Measurements from ENCODE around the gene MT1M.

MT1M gene

GRCh38 chr16:56631197-56631596 is 1.3 kb upstream of the MT1M start:
- DNase-seq = no peak

- DNase-seq = no peak
These were observed 665 bp upstream of the MT1M start for GRCh38 chr16:56631832-56632155.

GRCh38 chr16:56632848-56633365 is 448 bp downstream of the MT1M start:
- DNase-seq = no peak

- no peak for DNase-seq
These were observed 1.1 kb downstream of the MT1M start for GRCh38 chr16:56633535-56633934.

- no peak for DNase-seq
These were observed 2.4 kb downstream of the MT1M start for GRCh38 chr16:56634715-56635440.

- no peak for DNase-seq
These were observed 3.0 kb downstream of the MT1M start for GRCh38 chr16:56635441-56635967.

DNA sequence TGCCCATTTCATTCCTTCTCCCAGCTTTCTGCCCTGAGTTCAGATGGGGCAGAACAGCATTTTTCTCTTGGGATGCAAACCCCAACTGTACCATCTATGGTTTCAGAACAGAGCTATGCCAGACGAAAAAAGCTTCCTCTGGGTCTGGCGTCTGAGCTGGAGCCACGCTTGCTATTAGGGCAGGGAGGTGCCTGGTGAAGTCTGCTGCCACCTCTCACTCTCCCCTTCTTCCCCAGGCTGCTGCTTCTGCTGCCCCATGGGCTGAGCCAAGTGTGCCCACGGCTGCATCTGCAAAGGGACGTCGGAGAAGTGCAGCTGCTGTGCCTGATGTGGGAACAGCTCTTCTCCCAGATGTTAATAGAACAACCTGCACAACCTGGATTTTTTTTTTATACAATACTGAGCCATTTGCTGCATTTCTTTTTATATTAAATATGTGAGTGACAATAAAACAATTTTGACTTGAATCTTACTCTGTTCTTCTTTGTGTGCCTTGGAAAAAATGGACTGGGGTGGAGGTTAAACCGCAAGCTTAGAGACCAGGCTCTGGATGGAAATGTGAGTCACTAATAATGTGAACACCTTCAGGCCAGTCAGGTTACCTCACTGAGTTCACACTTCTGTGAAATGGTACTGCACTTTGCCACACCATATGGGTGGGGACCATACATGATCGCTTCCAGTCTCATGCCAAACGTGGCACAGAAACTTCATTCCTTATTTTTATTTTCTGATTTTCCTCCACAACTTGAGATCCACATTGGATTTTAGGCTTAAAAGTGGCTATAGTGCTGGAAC is 4.4 kb downstream of the MT1M start:
- DNase-seq = no peak

DNA sequence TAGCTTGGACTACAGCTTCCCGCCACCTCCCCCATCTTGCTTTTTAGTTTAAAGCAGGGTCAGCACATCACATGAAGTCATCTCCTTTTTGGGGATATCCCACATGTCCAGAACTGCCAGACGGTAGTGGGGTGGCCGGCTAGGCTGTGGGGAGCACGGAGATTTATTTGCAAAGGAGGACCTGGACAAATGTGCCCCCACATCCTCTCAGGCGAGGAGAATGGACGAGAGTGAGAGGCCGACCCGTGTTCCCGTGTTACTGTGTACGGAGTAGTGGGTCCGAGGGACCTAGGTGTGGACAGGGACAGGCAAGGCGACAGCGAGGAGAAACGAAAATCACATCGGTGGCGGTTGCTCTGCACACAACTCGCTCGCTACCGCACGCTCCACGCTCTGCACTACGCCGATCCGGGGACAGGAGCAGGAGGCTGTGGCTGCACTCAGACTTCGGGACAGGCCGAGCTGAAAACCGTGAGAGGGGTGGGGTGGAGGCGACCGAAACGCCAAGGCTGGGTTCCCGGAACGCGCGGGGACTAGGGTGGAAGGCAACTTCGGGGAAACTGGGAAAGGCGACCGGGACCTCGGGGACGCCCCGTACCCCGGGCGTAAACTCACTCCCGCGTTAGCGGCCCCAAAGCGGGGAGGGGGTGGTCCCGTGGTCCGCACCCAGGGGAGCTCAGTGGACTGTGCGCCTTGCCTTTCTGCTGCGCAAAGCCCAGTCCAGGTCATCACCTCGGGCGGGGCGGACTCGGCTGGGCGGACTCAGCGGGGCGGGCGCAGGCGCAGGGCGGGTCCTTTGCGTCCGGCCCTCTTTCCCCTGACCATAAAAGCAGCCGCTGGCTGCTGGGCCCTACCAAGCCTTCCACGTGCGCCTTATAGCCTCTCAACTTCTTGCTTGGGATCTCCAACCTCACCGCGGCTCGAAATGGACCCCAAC is 5.6 kb downstream of the MT1M start, which contains the start of gene MT1A:
MT1A (plus strand) TSS at position 853 of the 937 bp plus-strand sequence; CDS start at position 926, 73 bp downstream.
- DNase-seq = no peak

DNA sequence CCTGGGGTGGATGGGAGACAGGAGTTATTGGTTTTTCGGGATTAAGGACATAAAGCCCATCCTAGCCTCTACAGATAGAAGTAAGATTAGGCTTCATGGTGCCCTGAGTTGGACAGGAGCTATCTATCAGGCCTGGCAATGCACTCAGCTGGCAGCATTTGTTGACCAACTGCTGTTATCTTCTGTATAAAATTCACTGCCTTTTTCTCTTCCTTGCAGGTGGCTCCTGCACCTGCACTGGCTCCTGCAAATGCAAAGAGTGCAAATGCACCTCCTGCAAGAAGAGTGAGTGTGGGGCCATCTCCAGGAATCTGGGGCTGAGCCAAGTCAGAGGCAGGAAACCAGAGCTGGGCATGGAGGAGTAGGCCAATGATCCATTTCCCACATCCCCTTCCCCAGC is 6.6 kb downstream of the MT1M start:
- DNase-seq = no peak

DNA sequence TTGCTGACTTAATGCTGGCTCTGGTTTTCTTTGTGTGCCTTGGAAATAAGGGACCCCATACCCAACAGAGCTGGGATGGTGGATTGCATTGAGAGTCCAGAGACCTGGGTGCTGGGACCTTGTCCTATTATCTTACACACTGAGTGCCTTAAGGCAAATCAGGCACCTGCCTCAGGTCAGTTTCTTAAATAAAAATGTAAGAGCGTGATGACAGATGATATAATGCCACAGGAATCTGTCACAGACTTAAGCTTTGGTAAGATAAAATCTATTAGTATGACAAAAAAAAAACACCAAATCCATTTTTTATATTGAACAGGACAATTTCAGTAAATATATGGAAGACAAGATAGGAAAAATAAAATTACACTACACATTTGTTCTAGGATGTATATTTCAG is 7.6 kb downstream of the MT1M start:
- no peak for DNase-seq

DNA sequence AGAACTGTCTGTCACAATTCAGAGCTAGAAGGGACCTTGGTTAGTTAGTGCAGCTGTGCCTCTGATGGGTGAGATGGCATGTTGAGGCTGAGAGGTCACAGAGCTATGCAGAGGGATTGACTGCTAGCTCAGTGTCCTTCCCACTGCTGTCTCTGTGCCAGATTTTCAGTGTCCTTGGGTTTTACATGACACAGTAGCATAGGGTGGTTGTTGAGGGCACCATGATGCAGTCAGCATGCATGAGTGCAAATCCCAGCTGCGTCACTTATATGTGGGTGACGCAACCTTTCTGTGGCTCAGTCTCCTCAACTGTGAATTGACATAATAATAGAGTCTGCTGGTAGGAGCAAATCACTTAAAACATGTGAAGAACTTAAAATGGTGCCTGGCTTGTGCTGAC is 8.7 kb downstream of the MT1M start:
- DNase-seq = no peak

GRCh38 chr16:56643080-56643778 is 10.8 kb downstream of the MT1M start:
- no peak for DNase-seq

GRCh38 chr16:56643833-56644232 is 11.4 kb downstream of the MT1M start:
- no peak for DNase-seq

- no peak for DNase-seq
These were observed 12.9 kb downstream of the MT1M start for GRCh38 chr16:56645311-56645710.

- no peak for DNase-seq
These were observed 13.4 kb downstream of the MT1M start for GRCh38 chr16:56645838-56646237.

DNA sequence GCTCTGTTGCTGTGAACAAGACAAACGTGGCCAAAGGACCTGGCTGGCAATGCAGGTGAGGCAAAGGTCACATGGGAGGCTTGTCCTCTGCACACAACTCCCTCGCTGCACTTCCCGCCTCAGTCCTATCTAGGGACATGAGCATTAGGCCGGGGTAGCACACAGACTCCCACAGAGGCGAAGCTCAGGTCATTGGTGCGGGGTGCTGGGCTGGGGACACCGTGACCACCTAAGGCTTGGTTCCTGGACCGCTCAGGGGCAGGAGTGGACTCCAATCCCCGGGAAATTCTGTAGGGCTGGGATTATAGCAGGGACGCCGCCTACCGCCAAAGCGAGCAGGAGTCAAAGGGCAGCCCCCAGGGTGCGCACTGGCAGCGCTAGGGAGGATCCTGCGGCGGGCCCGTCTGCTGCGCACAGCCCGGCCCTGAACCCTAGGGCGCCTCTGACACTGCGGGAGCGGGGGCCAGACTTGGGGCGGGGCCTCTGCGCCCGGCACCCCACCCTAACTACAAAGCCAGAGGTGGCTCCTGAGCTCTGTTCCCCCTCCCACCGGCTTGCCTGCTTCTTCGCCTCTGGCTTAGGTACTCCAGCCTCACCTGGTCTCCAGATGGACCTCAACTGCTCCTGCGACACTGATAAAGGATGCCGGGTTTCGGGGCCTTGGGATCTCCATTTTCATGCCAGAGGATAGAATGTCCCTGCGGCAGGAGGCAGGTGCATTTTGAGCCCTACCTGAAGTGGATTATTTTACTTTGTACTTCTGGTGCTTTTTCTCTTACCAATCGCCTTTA is 15.4 kb downstream of the MT1M start:
- DNase-seq = no peak

- DNase-seq = no peak
These were observed 16.8 kb downstream of the MT1M start for GRCh38 chr16:56649271-56649670.

DNA sequence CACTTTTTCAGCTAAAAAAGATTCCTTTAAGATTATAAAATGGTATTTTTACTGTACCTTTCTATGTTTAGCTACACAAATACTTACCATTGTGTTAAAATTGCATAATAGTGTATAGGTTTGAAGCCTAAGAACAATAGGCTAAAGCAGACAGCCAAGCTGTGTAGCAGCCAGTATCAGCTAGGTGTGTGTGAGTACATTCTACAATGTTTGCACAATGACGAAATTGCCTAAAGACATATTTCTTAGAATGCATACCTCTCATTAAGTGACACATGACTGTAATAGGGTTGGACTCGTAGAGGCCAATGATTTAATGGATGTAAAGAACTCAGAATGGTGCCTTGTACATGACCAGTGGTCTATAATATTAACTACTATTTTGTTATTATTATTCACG is 17.4 kb downstream of the MT1M start:
- DNase-seq = no peak

GRCh38 chr16:56651586-56651985 is 19.1 kb downstream of the MT1M start, which contains the start of gene MT1B:
TSS of gene MT1B (plus strand) at chr16:56651886. CDS start at chr16:56651954, 68 bp downstream.
- no peak for DNase-seq

- DNase-seq = no peak
These were observed 20.1 kb downstream of the MT1M start for GRCh38 chr16:56652600-56652999.

DNA sequence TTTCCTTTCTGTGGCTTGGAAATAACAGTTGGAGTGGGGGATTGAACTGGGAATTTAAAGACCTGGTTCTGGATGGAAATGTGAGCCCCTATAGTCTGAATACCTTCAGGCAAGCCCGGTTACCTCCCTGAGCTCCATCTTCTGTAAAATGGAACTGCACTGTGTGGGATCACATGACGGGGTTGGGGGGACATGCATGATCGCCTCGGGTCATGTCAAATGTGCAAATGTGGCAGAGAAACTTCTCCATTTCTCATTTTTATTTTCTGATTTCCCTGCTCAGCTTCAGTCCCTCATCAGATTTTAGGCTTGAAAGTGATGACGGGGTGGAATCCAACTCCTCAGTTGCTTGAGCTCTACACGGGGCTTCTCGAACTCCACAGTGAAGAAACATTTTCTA is 20.8 kb downstream of the MT1M start:
- DNase-seq = no peak
